ENCODE measurements around the gene APOBEC3F.

GRCh38 chr22:39029227-39029626 lies 11.4 kb upstream of the APOBEC3F start:
- TF ChIP-seq POLR2A (IDR thresholded peaks at IDR 0.05) (no peak), CTCF (IDR thresholded peaks at IDR 0.05 in 4 of 5, conservative IDR thresholded peaks at IDR 0.05 in 1 of 5) (no peak)
